HCT116 (cell line): Measurements from ENCODE around the gene UGT2A2.

Experiments used
- CTCF ChIP-seq, 3 experiments: fragments of 200-600 bp in 1 of 3; sonication (generic) in 1 of 3; IDR thresholded peaks in 2 of 3; conservative IDR thresholded peaks in 1 of 3; 2 replicates each; pipeline ENCODE4 v1.5.1; 2012 to 2017; ENCODE audit warnings: low read depth in 2 of 3, low read length in 2 of 3, antibody characterized with exemption in 1 of 3, borderline replicate concordance in 1 of 3, control low read depth in 1 of 3, mild to moderate bottlenecking in 1 of 3, mixed read lengths in 1 of 3, mixed run types in 1 of 3, moderate library complexity in 1 of 3; ENCODE audit not compliant: insufficient read depth in 1 of 3
- JUND ChIP-seq: IDR thresholded peaks from 2 replicates; pipeline ENCODE4 v1.6.1; 2012
- POLR2A ChIP-seq: IDR thresholded peaks from 2 replicates; pipeline ENCODE4 v1.7.0; 2011; ENCODE audit warnings: borderline replicate concordance; ENCODE audit not compliant: insufficient read depth, insufficient read length; ENCODE audit errors: extremely low read depth
- POLR2AphosphoS5 ChIP-seq: IDR thresholded peaks from 2 replicates; pipeline ENCODE4 v1.6.1; 2011; ENCODE audit warnings: mild to moderate bottlenecking, low read depth, low read length, moderate library complexity
- SRF ChIP-seq: IDR thresholded peaks from 2 replicates; pipeline ENCODE4 v1.6.1; 2012; ENCODE audit warnings: low read depth

- TF ChIP-seq POLR2AphosphoS5 (no peak), JUND (no peak), CTCF (IDR thresholded peaks at IDR 0.05 in 2 of 3, conservative IDR thresholded peaks at IDR 0.05 in 1 of 3; ENCODE audit: borderline replicate concordance in 1 of 3, insufficient read depth in 1 of 3, low read depth in 2 of 3, low read length in 2 of 3) (no peak), SRF (no peak), POLR2A (no peak)
Observed at GRCh38 chr4:69568787-69569186, 70.7 kb downstream of the UGT2A2 start.
